Vagina (tissue), 2 donors: Measurements from ENCODE around the gene MCCC1.

Experiments used
- POLR2A ChIP-seq, 2 donors: fragments of 450-650 bp; IDR thresholded peaks; one replicate each; pipeline ENCODE4 v1.6.1; 2017; ENCODE audit warnings: antibody characterized with exemption in 2 of 2, mild to moderate bottlenecking in 2 of 2, moderate library complexity in 2 of 2
- TF ChIP-seq, protein P1 (sequence below), 3 experiments: fragments of 450-650 bp in 2 of 3; fragments of 200-600 bp in 1 of 3; sonication (generic) in 1 of 3; IDR thresholded peaks; one replicate each; pipeline ENCODE4 v1.5.1; 2017 to 2019; ENCODE audit warnings: antibody characterized with exemption in 3 of 3, mild to moderate bottlenecking in 2 of 3, moderate library complexity in 2 of 3

DNA sequence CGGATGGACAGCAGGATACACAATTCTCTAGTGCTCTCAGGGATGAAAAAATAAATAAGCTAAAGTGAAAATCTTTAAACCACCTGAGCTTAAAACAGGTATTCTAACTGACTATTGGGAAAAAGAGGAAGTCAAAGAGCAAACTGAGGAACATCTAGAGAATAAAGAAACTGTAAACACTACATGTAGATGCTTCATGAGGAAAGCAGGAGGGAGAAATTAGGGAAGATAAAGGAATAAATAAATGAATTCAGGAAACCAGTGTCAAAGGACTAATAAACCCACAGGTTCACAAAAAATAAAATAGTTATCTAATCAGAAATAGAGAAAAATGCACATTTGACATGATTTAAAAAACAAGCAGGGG is 525 bp upstream of the MCCC1 start:
- no peak for TF ChIP-seq POLR2A (IDR thresholded peaks at IDR 0.05)
- TF ChIP-seq, protein P1, sequence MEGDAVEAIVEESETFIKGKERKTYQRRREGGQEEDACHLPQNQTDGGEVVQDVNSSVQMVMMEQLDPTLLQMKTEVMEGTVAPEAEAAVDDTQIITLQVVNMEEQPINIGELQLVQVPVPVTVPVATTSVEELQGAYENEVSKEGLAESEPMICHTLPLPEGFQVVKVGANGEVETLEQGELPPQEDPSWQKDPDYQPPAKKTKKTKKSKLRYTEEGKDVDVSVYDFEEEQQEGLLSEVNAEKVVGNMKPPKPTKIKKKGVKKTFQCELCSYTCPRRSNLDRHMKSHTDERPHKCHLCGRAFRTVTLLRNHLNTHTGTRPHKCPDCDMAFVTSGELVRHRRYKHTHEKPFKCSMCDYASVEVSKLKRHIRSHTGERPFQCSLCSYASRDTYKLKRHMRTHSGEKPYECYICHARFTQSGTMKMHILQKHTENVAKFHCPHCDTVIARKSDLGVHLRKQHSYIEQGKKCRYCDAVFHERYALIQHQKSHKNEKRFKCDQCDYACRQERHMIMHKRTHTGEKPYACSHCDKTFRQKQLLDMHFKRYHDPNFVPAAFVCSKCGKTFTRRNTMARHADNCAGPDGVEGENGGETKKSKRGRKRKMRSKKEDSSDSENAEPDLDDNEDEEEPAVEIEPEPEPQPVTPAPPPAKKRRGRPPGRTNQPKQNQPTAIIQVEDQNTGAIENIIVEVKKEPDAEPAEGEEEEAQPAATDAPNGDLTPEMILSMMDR (IDR thresholded peaks at IDR 0.05), result no peak
